Measurements from ENCODE around the gene RPTOR.

DNA sequence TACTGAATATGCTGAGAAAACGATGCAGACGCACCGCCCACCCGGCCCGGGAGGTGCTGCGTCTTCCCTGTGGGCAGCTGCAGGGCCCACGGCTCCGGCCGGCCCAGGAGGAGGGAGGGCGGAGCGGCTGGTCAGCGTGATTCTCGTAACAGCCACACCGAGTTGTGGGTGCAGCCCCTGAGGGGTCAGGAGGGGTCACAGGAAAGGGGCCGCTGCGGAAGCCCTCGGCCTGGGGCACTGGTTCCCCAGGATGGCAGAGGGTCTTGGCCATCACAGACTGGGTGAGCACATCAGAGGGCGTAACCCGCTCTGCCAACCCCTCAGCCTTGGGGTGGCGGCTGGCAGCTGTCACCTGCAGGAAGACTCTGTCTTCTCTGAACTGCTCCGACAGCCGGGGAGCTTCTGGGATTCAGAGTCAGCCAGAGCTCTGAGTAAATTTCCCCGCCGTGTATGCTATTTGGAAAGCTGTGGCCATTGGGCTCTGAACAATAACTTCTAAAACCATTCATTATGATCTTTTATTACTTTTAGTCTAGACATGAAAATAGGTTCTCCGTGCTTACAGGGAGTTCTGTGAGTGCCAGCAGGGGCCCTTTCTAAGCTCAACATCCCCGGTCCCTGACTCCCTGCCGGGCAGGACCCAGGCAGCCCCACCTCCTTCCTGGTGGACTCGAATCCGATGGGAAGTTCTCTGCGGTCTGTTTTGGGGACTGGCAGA, 359.6 kb downstream of the RPTOR start:
- TF ChIP-seq, protein P1, sequence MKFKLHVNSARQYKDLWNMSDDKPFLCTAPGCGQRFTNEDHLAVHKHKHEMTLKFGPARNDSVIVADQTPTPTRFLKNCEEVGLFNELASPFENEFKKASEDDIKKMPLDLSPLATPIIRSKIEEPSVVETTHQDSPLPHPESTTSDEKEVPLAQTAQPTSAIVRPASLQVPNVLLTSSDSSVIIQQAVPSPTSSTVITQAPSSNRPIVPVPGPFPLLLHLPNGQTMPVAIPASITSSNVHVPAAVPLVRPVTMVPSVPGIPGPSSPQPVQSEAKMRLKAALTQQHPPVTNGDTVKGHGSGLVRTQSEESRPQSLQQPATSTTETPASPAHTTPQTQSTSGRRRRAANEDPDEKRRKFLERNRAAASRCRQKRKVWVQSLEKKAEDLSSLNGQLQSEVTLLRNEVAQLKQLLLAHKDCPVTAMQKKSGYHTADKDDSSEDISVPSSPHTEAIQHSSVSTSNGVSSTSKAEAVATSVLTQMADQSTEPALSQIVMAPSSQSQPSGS (IDR thresholded peaks at IDR 0.05; ENCODE audit: low read length) = no peak
- TF ChIP-seq ETV6 (conservative IDR thresholded peaks at IDR 0.05 in 1 of 2, IDR thresholded peaks at IDR 0.05 in 1 of 2; ENCODE audit: borderline replicate concordance in 1 of 2, low read depth in 1 of 2) (no peak), EZH2 (IDR thresholded peaks at IDR 0.05; ENCODE audit: borderline replicate concordance, control insufficient read depth, low read depth, low read length) (no peak), CBFB (IDR thresholded peaks at IDR 0.05; ENCODE audit: low read depth) (no peak), EP300 (IDR thresholded peaks at IDR 0.05; ENCODE audit: borderline replicate concordance in 1 of 2, control insufficient read depth in 1 of 2, low read depth in 2 of 2, low read length in 2 of 2) (no peak), POLR2AphosphoS5 (IDR thresholded peaks at IDR 0.05; ENCODE audit: low read length) (no peak), BRCA1 (IDR thresholded peaks at IDR 0.05; ENCODE audit: low read depth, low read length) (no peak), ZBTB33 (IDR thresholded peaks at IDR 0.05) (no peak)
- TF ChIP-seq, protein P2, sequence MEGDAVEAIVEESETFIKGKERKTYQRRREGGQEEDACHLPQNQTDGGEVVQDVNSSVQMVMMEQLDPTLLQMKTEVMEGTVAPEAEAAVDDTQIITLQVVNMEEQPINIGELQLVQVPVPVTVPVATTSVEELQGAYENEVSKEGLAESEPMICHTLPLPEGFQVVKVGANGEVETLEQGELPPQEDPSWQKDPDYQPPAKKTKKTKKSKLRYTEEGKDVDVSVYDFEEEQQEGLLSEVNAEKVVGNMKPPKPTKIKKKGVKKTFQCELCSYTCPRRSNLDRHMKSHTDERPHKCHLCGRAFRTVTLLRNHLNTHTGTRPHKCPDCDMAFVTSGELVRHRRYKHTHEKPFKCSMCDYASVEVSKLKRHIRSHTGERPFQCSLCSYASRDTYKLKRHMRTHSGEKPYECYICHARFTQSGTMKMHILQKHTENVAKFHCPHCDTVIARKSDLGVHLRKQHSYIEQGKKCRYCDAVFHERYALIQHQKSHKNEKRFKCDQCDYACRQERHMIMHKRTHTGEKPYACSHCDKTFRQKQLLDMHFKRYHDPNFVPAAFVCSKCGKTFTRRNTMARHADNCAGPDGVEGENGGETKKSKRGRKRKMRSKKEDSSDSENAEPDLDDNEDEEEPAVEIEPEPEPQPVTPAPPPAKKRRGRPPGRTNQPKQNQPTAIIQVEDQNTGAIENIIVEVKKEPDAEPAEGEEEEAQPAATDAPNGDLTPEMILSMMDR (IDR thresholded peaks at IDR 0.05 in 2 of 3, conservative IDR thresholded peaks at IDR 0.05 in 1 of 3; ENCODE audit: control insufficient read depth in 2 of 3, extremely low read depth in 1 of 3, insufficient read depth in 1 of 3, low read depth in 3 of 3, low read length in 3 of 3) = no peak
- TF ChIP-seq, protein P3, sequence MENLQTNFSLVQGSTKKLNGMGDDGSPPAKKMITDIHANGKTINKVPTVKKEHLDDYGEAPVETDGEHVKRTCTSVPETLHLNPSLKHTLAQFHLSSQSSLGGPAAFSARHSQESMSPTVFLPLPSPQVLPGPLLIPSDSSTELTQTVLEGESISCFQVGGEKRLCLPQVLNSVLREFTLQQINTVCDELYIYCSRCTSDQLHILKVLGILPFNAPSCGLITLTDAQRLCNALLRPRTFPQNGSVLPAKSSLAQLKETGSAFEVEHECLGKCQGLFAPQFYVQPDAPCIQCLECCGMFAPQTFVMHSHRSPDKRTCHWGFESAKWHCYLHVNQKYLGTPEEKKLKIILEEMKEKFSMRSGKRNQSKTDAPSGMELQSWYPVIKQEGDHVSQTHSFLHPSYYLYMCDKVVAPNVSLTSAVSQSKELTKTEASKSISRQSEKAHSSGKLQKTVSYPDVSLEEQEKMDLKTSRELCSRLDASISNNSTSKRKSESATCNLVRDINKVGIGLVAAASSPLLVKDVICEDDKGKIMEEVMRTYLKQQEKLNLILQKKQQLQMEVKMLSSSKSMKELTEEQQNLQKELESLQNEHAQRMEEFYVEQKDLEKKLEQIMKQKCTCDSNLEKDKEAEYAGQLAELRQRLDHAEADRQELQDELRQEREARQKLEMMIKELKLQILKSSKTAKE (IDR thresholded peaks at IDR 0.05; ENCODE audit: low read depth, poor library complexity, severe bottlenecking) = no peak
